Suprapubic skin (tissue), 4 donors: ENCODE measurements around the gene TIMM44.

Experiments
- POLR2A ChIP-seq, 2 donors: fragments of 450-650 bp; IDR thresholded peaks; one replicate each; pipeline ENCODE4 v1.6.1; 2017; ENCODE audit warnings: antibody characterized with exemption in 2 of 2, mild to moderate bottlenecking in 2 of 2, moderate library complexity in 2 of 2
- POLR2AphosphoS5 ChIP-seq, 3 donors: sonication (generic); formaldehyde crosslinking; IDR thresholded peaks; one replicate each; pipeline ENCODE4 v1.6.1; 2017; ENCODE audit warnings: antibody characterized with exemption in 3 of 3
- TF ChIP-seq, protein P1 (sequence below), 2 donors: fragments of 200-600 bp in 1 of 2; fragments of 450-650 bp in 1 of 2; sonication (generic) in 1 of 2; IDR thresholded peaks; one replicate each; pipeline ENCODE4 v1.5.1; 2016 to 2019; ENCODE audit warnings: antibody characterized with exemption in 2 of 2, mild to moderate bottlenecking in 1 of 2, moderate library complexity in 1 of 2

DNA sequence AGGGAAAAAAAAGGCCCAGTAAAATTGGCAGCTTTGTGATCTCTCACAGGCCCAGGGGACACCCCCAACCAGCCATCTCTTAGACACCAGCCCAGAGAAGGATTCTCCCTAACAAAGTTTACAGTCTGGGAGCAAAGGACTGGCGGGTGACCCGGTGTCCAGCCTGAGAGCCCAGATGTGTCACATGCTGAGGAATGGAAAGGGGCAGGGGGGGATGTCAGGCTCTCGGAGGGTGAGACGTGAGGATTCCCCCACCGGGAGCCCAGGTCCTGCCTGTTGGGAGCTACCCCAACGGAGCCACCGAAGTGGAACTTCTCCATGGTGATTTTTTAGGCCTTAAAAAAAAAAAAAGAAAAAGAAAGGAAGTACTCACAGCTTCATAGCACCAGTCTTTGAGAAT lies 12.7 kb downstream of the TIMM44 start:
- TF ChIP-seq, protein P1, sequence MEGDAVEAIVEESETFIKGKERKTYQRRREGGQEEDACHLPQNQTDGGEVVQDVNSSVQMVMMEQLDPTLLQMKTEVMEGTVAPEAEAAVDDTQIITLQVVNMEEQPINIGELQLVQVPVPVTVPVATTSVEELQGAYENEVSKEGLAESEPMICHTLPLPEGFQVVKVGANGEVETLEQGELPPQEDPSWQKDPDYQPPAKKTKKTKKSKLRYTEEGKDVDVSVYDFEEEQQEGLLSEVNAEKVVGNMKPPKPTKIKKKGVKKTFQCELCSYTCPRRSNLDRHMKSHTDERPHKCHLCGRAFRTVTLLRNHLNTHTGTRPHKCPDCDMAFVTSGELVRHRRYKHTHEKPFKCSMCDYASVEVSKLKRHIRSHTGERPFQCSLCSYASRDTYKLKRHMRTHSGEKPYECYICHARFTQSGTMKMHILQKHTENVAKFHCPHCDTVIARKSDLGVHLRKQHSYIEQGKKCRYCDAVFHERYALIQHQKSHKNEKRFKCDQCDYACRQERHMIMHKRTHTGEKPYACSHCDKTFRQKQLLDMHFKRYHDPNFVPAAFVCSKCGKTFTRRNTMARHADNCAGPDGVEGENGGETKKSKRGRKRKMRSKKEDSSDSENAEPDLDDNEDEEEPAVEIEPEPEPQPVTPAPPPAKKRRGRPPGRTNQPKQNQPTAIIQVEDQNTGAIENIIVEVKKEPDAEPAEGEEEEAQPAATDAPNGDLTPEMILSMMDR (IDR thresholded peaks at IDR 0.05) = no peak
- TF ChIP-seq POLR2A (IDR thresholded peaks at IDR 0.05) (no peak), POLR2AphosphoS5 (IDR thresholded peaks at IDR 0.05) (no peak)
